NCI-H2029 treated with DMSO at 0.1 percent for 48 hours (cell line): ENCODE measurements around the gene BRD1.

Experiments used
- DNase-seq: peaks from one replicate; lab custom pipeline; 2025; lab: John Stamatoyannopoulos, UW

BRD1 gene

GRCh38 chr22:49800408-49801238, 27.1 kb downstream of the BRD1 start:
- DNase-seq, result no peak

GRCh38 chr22:49799431-49800075, 28.1 kb downstream of the BRD1 start:
- DNase-seq, result no peak

- no peak for DNase-seq
Measured at GRCh38 chr22:49798486-49799151, 29.1 kb downstream of the BRD1 start.

GRCh38 chr22:49797706-49798105, 30.0 kb downstream of the BRD1 start:
- no peak for DNase-seq

- no peak for DNase-seq
Measured at GRCh38 chr22:49796596-49797270, 30.9 kb downstream of the BRD1 start.

- no peak for DNase-seq
Measured at GRCh38 chr22:49795521-49795920, 32.2 kb downstream of the BRD1 start.

GRCh38 chr22:49793871-49794270, 33.8 kb downstream of the BRD1 start:
- DNase-seq, result no peak

GRCh38 chr22:49793296-49793695, 34.4 kb downstream of the BRD1 start:
- DNase-seq, result no peak

- no peak for DNase-seq
Measured at GRCh38 chr22:49792107-49792506, 35.6 kb downstream of the BRD1 start.

- DNase-seq, result no peak
Measured at GRCh38 chr22:49791682-49792081, 36.0 kb downstream of the BRD1 start.

GRCh38 chr22:49790912-49791311, 36.8 kb downstream of the BRD1 start:
- no peak for DNase-seq

- DNase-seq, result no peak
Measured at GRCh38 chr22:49789289-49790141, 38.2 kb downstream of the BRD1 start.

GRCh38 chr22:49788504-49788903, 39.2 kb downstream of the BRD1 start:
- no peak for DNase-seq

- DNase-seq, result no peak
Measured at GRCh38 chr22:49787861-49788260, 39.8 kb downstream of the BRD1 start.

- DNase-seq, result no peak
Measured at GRCh38 chr22:49786976-49787706, 40.5 kb downstream of the BRD1 start.

GRCh38 chr22:49785841-49786471, 41.7 kb downstream of the BRD1 start:
- no peak for DNase-seq

GRCh38 chr22:49785046-49785521, 42.6 kb downstream of the BRD1 start:
- no peak for DNase-seq

- no peak for DNase-seq
Measured at GRCh38 chr22:49784630-49784971, 43.1 kb downstream of the BRD1 start.

GRCh38 chr22:49783926-49784629, 43.6 kb downstream of the BRD1 start:
- DNase-seq, result no peak
